Measurements from ENCODE around the gene ALG9. TPM values are rescaled to one million over a fixed set of nuclear protein-coding genes. Genes with fewer than 3 reads are reported as not detected.

Gene ALG9
- total RNA-seq, 1 experiment from 2014 or later, result 23.7 TPM

GRCh38 chr11:111823131-111823530 lies 48.2 kb downstream of the ALG9 start:
- Histone ChIP-seq H3K27me3 (ENCODE audit: insufficient read depth, low read length) (no peaks in the 10 kb centered on the region), H3K9ac (ENCODE audit: low read length) (no peak overlapping the region), H4K20me1 (ENCODE audit: insufficient read depth) (no peaks in the 10 kb centered on the region), H3K9me2 (ENCODE audit: insufficient read depth) (no peaks in the 10 kb centered on the region), H3K79me2 (ENCODE audit: insufficient read depth, low read length) (no peaks in the 10 kb centered on the region), H3K4me2 (ENCODE audit: low read length) (no peak overlapping the region), H2AFZ (ENCODE audit: low read depth, low read length, poor library complexity, severe bottlenecking) (no peak overlapping the region), H3K27ac (ENCODE audit: low read depth, low read length) (no peak overlapping the region), H3K9me3 (ENCODE audit: control insufficient read depth in 1 of 2, insufficient read depth in 1 of 2, low read depth in 1 of 2, low read length in 2 of 2) (no peaks in the 10 kb centered on the region), H3K4me1 (ENCODE audit: control insufficient read depth in 1 of 2, insufficient read depth in 2 of 2, low read length in 2 of 2) (no peaks in the 10 kb centered on the region), H3K36me3 (ENCODE audit: control insufficient read depth in 1 of 2, insufficient read depth in 2 of 2, low read length in 2 of 2) (no peaks in the 10 kb centered on the region), H3K4me3 (replicated peaks in 1 of 2; ENCODE audit: low read depth in 1 of 2, low read length in 2 of 2) (no peak overlapping the region)
- TF ChIP-seq JUND (IDR thresholded peaks at IDR 0.05), result no peak
- no peak for TF ChIP-seq POLR2A (IDR thresholded peaks at IDR 0.05; ENCODE audit: borderline replicate concordance, extremely low read depth, insufficient read depth, insufficient read length)
- TF ChIP-seq ELF1 (IDR thresholded peaks at IDR 0.05; ENCODE audit: borderline replicate concordance, low read depth), result no peak
- TF ChIP-seq ZNF274 (IDR thresholded peaks at IDR 0.05; ENCODE audit: low read depth, low read length), result no peak
- TF ChIP-seq TCF7L2 (IDR thresholded peaks at IDR 0.05; ENCODE audit: borderline replicate concordance, extremely low read depth, insufficient read depth, insufficient read length), result no peak
- TF ChIP-seq EGR1 (IDR thresholded peaks at IDR 0.05; ENCODE audit: low read depth), result no peak
- TF ChIP-seq ZFX (IDR thresholded peaks at IDR 0.05), result no peak
- TF ChIP-seq CEBPB (IDR thresholded peaks at IDR 0.05; ENCODE audit: low read depth), result no peak
- TF ChIP-seq ZBTB33 (IDR thresholded peaks at IDR 0.05; ENCODE audit: extremely low read depth, insufficient replicate concordance, low read length), result no peak
- TF ChIP-seq, protein P1, sequence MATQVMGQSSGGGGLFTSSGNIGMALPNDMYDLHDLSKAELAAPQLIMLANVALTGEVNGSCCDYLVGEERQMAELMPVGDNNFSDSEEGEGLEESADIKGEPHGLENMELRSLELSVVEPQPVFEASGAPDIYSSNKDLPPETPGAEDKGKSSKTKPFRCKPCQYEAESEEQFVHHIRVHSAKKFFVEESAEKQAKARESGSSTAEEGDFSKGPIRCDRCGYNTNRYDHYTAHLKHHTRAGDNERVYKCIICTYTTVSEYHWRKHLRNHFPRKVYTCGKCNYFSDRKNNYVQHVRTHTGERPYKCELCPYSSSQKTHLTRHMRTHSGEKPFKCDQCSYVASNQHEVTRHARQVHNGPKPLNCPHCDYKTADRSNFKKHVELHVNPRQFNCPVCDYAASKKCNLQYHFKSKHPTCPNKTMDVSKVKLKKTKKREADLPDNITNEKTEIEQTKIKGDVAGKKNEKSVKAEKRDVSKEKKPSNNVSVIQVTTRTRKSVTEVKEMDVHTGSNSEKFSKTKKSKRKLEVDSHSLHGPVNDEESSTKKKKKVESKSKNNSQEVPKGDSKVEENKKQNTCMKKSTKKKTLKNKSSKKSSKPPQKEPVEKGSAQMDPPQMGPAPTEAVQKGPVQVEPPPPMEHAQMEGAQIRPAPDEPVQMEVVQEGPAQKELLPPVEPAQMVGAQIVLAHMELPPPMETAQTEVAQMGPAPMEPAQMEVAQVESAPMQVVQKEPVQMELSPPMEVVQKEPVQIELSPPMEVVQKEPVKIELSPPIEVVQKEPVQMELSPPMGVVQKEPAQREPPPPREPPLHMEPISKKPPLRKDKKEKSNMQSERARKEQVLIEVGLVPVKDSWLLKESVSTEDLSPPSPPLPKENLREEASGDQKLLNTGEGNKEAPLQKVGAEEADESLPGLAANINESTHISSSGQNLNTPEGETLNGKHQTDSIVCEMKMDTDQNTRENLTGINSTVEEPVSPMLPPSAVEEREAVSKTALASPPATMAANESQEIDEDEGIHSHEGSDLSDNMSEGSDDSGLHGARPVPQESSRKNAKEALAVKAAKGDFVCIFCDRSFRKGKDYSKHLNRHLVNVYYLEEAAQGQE (IDR thresholded peaks at IDR 0.05; ENCODE audit: low read depth), result no peak
- TF ChIP-seq SP1 (IDR thresholded peaks at IDR 0.05; ENCODE audit: low read depth), result no peak
- DNase-seq (ENCODE audit: low read depth, low spot score), result no peak
- ChIA-PET RAD21 (ENCODE audit: low non-redundant PET in 1 of 2, low total read pairs in 2 of 2, uncharacterized antibody in 2 of 2, unreplicated experiment in 2 of 2) (no interaction called here), CTCF (interaction anchor here (1.0 kb wide), 1 partner anchor 19 kb away, joined by 3 read pairs; no protein-coding TSS in a partner anchor), POLR2A (no interaction called here)
- intact Hi-C loops (cut with micrococcal nuclease), result no loop called here
- no TSS peak for BruUV-seq (replicated peaks)
- no peak for ATAC-seq

Measured in HCT116 (cell line).